ENCODE measurements around the gene CAMK2N1. TPM values are rescaled to one million over a fixed set of nuclear protein-coding genes. Genes with fewer than 3 reads are reported as not detected.

CAMK2N1 gene
- 10 to 100 TPM; 10.2 to 16.2 TPM for total RNA-seq
- 29.4 TPM for polyA plus RNA-seq (2013, experiment 1 of 2)
- polyA plus RNA-seq (2013, experiment 2 of 2) = 26.4 TPM
- long read RNA-seq, experiment 1, transcript CAMK2N1-201 (2 exons, 2,336 nt) = major isoform, 6 of 10 reads
- long read RNA-seq, experiment 1, partial matches to known transcripts = 4 of 10 reads
- long read RNA-seq, experiment 1, other reads (novel, unspliced or antisense) = 0 of 10 reads
- long read RNA-seq, experiment 2, transcript CAMK2N1-201 (2 exons, 2,336 nt) = major isoform, 25 of 27 reads
- long read RNA-seq, experiment 2, partial matches to known transcripts = 0 of 27 reads
- long read RNA-seq, experiment 2, other reads (novel, unspliced or antisense) = 2 of 27 reads
- long read RNA-seq, experiment 3 = 0 reads
- long read RNA-seq, experiment 4, partial matches to known transcripts = 3 of 4 reads
- long read RNA-seq, experiment 4, other reads (novel, unspliced or antisense) = 0 of 4 reads

- peaks cover 26% of the 10 kb centered on the region for H3K4me1 Mint-ChIP-seq
- DNase-seq = peak; percentile 82
- WGBS, 2 experiments (ENCODE audit: insufficient coverage in 1 of 2, insufficient read length in 1 of 2) = 0% methylated on average over 17 to 104 of the region's 104 CpGs
- peak within 1 kb of the TSS; percentile 83 for H3K4me3 Mint-ChIP-seq
- no peak for TF ChIP-seq CTCF (conservative IDR thresholded peaks at IDR 0.05)
- H3K27me3 ChIP-seq (ENCODE audit: control insufficient read depth, insufficient read depth, low read length, poor library complexity, severe bottlenecking) = peaks cover 79% of the 10 kb centered on the region
- H3K9me3 ChIP-seq (ENCODE audit: control insufficient read depth, low read length) = no peaks in the 10 kb centered on the region
- no peaks in the 10 kb centered on the region for H3K36me3 Mint-ChIP-seq (ENCODE audit: low read depth)
- H3K4me3 ChIP-seq (ENCODE audit: low read length) = peak within 1 kb of the TSS; percentile 80
- H3K36me3 ChIP-seq (ENCODE audit: control insufficient read depth, insufficient read depth, low read length) = no peaks in the 10 kb centered on the region
- peak within 1 kb of the TSS; percentile 21 for H3K27ac Mint-ChIP-seq
- H3K27ac ChIP-seq (ENCODE audit: low read depth, low read length) = peak within 1 kb of the TSS; percentile 57
- peaks cover 87% of the 10 kb centered on the region for H3K27me3 Mint-ChIP-seq (ENCODE audit: insufficient read depth)
- H3K4me1 ChIP-seq (ENCODE audit: control insufficient read depth, insufficient read depth, low read length) = peaks cover 3% of the 10 kb centered on the region
- H3K9ac ChIP-seq (ENCODE audit: extremely low read depth, low read length, poor library complexity, severe bottlenecking) = peak within 1 kb of the TSS; percentile 34
- H3K9me3 Mint-ChIP-seq = no peaks in the 10 kb centered on the region
These were observed at the start of gene CAMK2N1 for GRCh38 chr1:20485527-20486456. TSS of gene CAMK2N1 (minus strand) at chr1:20486210. CDS start at chr1:20485379, 831 bp downstream.

GRCh38 chr1:20534659-20535417, 48.8 kb upstream of the CAMK2N1 start:
- no peaks in the 10 kb centered on the region for H3K9me3 ChIP-seq (ENCODE audit: control insufficient read depth, low read length)
- no peak for DNase-seq
- WGBS, 2 experiments (ENCODE audit: insufficient coverage in 1 of 2, insufficient read length in 1 of 2) = 78 to 82% methylated on average over 10 to 12 of the region's 12 CpGs
- H3K27ac ChIP-seq (ENCODE audit: low read depth, low read length) = no peak overlapping the region
- no peaks in the 10 kb centered on the region for H3K36me3 Mint-ChIP-seq (ENCODE audit: low read depth)
- H3K4me1 ChIP-seq (ENCODE audit: control insufficient read depth, insufficient read depth, low read length) = peaks cover 6% of the 10 kb centered on the region
- no peak overlapping the region for H3K27ac Mint-ChIP-seq
- H3K9me3 Mint-ChIP-seq = no peaks in the 10 kb centered on the region
- TF ChIP-seq CTCF (conservative IDR thresholded peaks at IDR 0.05) = no peak
- H3K4me3 Mint-ChIP-seq = no peak overlapping the region
- H3K9ac ChIP-seq (ENCODE audit: extremely low read depth, low read length, poor library complexity, severe bottlenecking) = no peak overlapping the region
- no peaks in the 10 kb centered on the region for H3K36me3 ChIP-seq (ENCODE audit: control insufficient read depth, insufficient read depth, low read length)
- peaks cover 60% of the 10 kb centered on the region for H3K27me3 Mint-ChIP-seq (ENCODE audit: insufficient read depth)
- H3K4me3 ChIP-seq (ENCODE audit: low read length) = no peak overlapping the region
- no peaks in the 10 kb centered on the region for H3K4me1 Mint-ChIP-seq
- H3K27me3 ChIP-seq (ENCODE audit: control insufficient read depth, insufficient read depth, low read length, poor library complexity, severe bottlenecking) = peaks cover 65% of the 10 kb centered on the region

- Histone ChIP-seq H3K36me3 (ENCODE audit: control insufficient read depth, insufficient read depth, low read length) (no peaks in the 10 kb centered on the region), H3K27ac (ENCODE audit: low read depth, low read length) (no peak overlapping the region), H3K4me3 (ENCODE audit: low read length) (no peak overlapping the region), H3K27me3 (ENCODE audit: control insufficient read depth, insufficient read depth, low read length, poor library complexity, severe bottlenecking) (peaks cover 68% of the 10 kb centered on the region), H3K9ac (ENCODE audit: extremely low read depth, low read length, poor library complexity, severe bottlenecking) (no peak overlapping the region), H3K4me1 (ENCODE audit: control insufficient read depth, insufficient read depth, low read length) (peaks cover 5% of the 10 kb centered on the region), H3K9me3 (ENCODE audit: control insufficient read depth, low read length) (no peaks in the 10 kb centered on the region)
- Mint-ChIP-seq H3K36me3 (ENCODE audit: low read depth) (no peaks in the 10 kb centered on the region), H3K9me3 (no peaks in the 10 kb centered on the region), H3K27me3 (ENCODE audit: insufficient read depth) (peaks cover 64% of the 10 kb centered on the region), H3K4me1 (no peaks in the 10 kb centered on the region), H3K27ac (no peak overlapping the region), H3K4me3 (no peak overlapping the region)
- WGBS, 2 experiments (ENCODE audit: insufficient coverage in 1 of 2, insufficient read length in 1 of 2) = 88 to 89% methylated on average over 3 to 4 of the region's 4 CpGs
- no peak for TF ChIP-seq CTCF (conservative IDR thresholded peaks at IDR 0.05)
- no peak for DNase-seq
These were observed 47.6 kb upstream of the CAMK2N1 start for GRCh38 chr1:20533635-20534034.

All from endodermal cell (in vitro differentiated cells).